SH-SY5Y (cell line): ENCODE data around the gene FAM229A.

Source experiments
- GATA2 ChIP-seq: IDR thresholded peaks from 2 replicates; pipeline ENCODE4 v1.6.1; 2011; ENCODE audit warnings: mild to moderate bottlenecking, low read depth, low read length
- GATA3 ChIP-seq: IDR thresholded peaks from 2 replicates; pipeline ENCODE4 v1.6.1; 2011; ENCODE audit warnings: low read depth, mild to moderate bottlenecking, low read length, moderate library complexity

DNA sequence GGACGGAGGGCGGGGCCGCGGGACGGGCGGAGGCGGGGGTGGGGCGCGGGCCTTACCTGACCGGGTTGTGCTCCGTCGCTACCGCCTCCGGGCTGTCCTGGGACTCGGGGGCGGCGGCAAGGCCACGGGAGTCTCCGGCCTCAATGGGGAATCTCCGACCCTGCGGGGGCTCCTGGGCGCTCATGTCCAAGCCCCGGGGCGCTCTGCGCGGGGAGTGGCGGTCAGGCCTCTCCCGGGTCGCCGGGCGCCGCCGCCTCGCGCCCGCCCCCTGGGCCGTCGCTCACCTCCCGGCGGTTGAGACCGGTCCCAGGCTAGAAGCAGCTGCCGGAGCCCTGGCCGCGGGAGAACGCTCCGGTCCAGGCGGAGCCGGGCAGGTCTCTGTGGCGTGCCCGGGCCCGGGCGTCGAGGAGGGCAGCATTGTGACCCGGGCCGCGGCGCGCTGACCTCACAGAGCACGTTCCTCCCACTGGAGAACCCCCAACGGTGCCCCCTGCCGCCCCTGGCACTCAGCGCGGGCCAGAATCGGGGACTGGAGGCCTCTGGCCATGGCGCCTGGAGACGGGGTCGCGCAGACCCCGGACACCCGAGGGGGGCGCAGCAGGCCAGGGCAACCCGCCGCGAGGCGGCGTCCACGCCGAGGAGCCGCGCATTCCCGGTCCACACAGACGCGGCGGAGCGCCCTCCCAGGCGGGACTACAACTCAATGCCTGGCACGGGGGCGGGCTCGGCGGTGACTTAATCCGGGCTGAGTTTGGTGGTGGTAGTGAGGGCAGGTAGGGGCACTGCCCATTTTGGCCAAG, 411 bp downstream of the FAM229A start:
- no peak for TF ChIP-seq GATA2
- TF ChIP-seq GATA3 = no peak
